ENCODE measurements around the gene RAPGEF6.

DNA sequence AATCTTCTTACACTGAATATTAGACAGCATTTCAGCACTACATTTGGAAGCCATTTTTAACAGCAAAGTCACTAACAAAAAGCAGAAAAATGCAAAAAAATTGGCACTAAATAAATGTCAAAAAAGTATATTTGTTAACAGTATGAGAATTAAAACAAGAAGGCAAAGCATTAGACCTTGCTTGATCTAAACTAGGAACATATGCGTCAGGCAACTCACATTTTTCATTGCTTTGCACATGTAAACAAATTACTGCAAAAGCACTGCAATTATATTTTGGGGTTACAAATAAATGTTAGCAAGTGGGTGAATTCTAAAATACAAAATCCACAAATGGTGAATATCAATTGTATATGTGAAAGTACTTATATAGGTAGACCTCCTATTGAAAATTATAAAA lies 49.0 kb upstream of the RAPGEF6 start:
- no peak for TF ChIP-seq POLR2AphosphoS5 (IDR thresholded peaks at IDR 0.05)
- TF ChIP-seq, protein P1, sequence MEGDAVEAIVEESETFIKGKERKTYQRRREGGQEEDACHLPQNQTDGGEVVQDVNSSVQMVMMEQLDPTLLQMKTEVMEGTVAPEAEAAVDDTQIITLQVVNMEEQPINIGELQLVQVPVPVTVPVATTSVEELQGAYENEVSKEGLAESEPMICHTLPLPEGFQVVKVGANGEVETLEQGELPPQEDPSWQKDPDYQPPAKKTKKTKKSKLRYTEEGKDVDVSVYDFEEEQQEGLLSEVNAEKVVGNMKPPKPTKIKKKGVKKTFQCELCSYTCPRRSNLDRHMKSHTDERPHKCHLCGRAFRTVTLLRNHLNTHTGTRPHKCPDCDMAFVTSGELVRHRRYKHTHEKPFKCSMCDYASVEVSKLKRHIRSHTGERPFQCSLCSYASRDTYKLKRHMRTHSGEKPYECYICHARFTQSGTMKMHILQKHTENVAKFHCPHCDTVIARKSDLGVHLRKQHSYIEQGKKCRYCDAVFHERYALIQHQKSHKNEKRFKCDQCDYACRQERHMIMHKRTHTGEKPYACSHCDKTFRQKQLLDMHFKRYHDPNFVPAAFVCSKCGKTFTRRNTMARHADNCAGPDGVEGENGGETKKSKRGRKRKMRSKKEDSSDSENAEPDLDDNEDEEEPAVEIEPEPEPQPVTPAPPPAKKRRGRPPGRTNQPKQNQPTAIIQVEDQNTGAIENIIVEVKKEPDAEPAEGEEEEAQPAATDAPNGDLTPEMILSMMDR (IDR thresholded peaks at IDR 0.05), result no peak
